Fibroblast of peridontal ligament (primary cell): ENCODE results near the gene ZBTB17.

ENCODE experiments used
- DNase-seq: peaks from one replicate; pipeline ENCODE4 v3.0.0-alpha.2; 2010; ENCODE audit errors: extremely low read depth

ZBTB17 gene

DNA sequence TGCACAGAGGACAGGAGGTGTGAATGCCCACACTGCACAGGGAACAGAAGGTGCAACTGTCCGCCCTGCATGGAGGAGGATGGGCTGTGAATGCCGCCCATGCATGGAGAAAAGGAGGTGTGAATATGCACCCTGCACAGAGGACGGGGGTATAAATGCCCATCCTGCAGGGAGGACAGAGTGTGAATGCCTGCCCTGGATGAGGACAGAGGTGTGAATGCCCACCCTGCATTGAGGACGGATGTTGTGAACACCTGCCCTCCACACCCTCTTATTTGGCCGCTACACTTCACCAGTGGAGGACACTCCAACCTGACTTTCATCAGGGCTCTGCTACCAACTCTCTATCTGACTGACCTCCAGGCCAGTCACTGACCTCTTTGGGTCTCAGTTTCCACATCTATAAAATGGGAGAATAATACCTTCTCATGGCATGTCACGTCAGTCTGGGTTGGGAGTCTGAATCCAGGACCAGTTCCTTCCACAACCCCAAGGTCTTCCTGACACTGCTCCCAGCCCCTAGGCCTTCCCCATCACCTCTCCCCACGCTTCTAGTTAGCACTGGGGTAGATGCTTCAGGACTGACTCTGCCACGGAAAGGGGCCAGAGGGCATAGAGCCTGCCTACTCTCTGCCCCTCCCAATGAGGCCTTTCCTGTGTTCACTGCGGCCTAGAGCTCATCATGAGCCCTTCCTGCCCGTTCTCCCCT, 28.4 kb downstream of the ZBTB17 start:
- no peak for DNase-seq

DNA sequence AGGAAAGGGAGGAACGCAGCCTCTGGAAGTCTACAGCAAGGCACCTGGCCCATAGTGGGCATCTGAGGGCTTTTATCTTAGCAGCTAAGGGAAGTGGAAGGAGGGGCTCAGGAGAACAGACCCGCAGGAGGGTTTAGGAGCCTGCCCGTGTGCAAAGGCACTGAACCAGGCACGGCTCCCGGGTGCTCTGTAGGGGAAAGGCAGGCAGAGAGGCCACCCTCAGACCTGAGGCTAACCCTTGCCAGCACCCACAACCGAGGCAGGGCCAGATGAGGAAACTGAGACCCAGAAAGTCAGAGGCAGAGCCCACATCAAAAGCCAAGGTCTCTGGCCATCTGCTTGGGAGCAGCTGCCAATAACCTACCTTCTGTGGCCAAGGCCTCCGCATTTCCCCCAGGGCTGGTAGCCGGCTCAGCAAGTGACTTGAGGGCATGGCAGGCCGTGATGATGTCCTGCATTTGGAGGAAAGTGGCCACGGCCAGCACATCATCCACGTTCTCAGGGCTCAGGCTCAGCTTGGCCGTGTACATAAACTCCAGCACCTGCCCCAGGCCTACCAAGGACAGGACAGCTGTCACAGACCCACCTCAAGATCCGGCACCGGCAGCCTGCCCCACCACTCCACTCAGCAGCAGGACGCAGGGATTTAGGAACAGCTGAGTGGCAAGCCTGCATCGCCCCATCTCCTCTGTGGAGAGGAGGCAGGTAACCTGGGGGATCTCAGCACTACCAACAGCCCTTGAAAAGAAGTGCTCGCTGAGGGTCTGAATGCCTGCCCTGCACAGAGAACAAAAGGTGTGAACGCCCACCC, 29.1 kb downstream of the ZBTB17 start:
- DNase-seq = no peak

DNA sequence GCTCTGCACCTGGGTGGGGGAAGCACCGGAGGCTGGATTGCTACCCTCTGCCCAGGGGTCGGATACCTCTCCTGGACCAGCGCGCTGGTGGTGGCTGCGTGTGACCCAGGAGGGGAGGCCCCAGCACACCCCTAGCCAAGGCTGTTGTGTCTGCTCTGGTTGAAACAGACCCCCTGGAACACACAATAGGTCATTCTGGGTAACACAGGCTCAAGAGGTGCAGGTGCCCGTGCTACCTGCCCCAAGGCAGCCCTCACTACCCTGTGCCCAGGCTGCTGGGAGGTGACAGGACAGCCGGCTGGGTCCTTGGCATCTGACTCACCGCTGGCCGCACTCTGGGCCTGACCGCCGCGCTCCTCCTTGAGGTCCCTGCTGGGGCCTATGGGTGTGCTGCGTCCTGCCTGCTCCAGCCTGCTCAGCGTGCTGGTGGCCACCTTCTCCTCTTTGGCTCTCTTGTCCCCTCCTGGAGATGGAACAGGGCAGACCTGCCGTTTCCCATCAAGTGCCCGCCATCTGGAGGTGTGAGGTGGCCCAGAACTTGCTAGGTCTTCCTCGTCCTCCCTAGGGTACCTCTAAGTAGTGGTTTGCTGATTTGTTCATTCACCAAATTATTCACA, 30.0 kb downstream of the ZBTB17 start:
- no peak for DNase-seq

DNA sequence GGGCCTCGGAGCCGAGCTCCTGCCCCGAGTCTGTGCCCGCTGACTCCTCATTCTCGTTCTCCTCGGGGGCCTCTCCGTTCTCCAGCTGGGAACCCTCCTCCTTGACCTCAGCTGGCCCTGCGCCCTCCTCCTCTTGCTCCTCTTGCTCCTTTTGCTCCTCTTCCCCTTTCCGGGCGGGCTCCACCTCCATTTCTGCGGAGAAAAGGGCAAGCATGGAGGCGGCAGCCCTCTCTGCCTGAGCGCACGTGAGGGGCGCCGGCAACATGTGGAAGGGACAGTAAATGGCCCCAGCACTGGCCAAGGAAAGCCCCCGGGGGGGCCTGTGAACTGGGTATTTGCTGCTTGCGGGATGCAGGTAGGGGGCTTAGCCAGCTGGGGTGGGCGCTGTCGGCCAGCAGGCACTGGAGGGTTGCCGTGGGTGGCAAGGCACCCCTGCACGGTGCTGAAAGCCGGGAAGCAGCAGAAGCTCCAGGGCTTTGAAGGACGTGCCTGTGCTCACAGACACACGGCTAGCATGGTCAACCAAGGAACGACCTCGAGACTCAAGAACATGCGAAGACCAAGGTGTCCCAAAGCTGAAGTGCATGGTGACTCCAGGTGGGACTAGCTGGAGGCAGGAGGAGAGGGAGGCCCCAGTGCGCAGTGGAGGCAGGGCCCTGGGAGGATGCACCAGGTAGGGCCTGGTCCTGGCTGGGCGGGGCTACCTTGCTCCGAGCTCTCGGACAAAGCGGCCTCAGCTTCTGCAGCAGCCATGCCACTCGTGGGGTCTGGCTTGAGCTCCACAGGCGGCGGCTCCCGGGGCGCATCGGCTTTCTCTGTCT, 30.7 kb downstream of the ZBTB17 start:
- DNase-seq = no peak

DNA sequence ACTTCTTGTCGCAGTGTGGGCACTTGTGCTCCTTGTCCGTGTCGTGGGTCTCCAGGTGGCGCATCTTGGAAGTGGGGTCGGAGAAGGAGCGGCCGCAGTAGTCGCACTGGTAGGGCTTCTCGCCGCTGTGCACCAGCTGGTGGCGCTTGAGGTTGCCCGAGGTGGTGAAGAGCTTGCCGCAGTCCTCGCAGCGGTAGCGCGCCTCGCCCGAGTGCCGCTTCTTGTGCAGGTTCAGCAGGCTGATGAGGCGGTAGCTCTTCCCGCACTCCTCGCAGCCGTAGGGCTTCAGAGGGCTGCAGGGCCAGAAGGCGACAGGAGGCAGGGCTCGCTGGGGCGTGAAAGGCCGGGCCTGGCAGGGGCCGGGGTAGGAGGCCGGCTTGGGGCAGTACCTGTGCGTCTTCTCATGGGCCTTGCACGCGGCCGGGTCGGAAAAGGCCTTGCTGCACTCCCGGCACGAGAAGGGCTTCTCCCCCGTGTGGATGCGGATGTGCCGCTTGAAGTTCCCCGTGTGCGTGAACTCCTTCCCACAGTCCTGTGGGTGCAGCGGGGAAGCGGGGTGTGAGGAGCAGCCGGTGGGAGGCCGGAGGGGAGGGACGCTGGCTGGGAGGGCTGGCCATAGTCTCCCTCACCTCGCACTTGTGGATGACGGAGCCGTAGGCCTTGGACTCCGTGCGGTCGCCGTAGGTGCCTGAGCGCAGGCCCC, 31.4 kb downstream of the ZBTB17 start:
- DNase-seq = no peak

DNA sequence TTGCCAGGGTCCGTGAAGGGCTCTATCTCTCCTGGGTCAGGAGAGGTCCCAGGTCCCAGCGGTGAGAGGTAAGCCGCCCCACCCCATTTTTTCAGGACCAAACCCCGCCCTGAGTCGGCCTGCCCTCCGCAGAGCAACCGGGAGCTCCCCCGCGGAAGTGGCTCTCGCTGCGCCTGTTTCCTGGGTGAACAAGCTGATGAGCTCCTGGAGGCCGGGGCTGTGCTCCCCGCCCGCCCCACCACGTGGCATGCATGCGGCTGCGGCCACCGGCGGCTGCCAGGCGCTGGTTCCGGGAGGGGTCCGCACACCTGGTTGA, 32.0 kb downstream of the ZBTB17 start:
- no peak for DNase-seq

DNA sequence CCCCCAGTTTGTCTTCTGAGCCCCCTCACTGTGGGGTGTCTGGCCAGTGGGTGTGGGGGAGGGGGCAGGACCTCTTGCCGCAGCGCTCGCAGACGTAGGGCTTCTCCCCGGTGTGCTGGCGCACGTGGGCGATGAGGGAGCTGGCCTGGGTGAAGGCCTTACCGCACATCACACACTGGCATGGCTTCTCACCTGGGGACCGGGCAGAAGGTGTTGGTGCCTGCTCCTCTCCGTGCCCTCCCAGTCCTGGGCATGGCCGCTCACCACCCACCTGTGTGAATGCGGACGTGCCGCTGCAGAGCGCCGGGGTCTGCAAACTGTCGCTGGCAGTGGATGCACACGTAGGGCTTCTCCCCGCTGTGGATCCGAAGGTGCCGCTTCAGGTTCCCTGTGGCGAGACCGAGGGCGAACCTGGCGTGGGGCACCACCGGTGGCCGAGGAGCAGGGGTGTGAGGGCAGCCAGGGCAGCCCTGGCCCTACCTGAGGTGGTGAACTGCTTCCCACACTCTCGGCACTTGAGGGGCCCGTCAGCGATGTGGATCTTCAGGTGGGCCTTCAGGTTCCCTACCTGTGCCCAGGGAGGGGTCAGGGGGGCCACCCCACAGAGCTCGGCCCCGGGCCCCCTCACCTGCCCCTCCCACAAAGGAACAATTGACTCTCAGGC, 32.4 kb downstream of the ZBTB17 start:
- DNase-seq = no peak

DNA sequence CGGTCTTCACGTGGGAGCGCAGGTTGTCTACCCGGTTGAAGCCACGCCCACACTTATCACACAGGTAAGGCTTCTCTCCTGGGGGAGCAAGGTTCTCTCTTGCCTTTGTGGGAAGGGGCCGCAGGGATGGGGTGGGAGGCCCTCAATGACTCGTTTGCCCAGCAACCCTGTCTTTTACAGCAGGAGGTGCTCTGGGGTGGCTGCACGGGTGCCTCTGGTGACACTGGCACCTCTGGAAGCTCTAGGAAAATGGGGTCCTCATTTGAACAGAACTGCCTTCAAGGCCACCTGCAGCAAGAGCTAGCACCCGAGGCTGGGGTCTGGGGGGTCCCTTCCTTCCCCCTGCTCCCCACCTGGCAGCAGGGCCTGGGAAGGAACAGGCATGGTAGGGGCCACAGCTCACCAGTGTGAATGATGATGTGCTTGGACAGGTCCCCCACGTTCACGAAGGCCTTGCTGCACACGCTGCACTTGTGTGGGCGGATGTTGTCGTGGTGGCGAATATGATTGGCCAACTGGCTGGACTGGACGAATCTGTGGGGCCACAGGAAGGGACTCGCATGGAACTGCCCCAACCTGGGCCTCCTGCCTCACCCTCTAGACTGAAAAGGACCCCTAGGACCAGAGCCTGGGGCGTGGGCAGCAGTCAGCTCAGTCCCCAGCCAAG, 33.1 kb downstream of the ZBTB17 start:
- no peak for DNase-seq

DNA sequence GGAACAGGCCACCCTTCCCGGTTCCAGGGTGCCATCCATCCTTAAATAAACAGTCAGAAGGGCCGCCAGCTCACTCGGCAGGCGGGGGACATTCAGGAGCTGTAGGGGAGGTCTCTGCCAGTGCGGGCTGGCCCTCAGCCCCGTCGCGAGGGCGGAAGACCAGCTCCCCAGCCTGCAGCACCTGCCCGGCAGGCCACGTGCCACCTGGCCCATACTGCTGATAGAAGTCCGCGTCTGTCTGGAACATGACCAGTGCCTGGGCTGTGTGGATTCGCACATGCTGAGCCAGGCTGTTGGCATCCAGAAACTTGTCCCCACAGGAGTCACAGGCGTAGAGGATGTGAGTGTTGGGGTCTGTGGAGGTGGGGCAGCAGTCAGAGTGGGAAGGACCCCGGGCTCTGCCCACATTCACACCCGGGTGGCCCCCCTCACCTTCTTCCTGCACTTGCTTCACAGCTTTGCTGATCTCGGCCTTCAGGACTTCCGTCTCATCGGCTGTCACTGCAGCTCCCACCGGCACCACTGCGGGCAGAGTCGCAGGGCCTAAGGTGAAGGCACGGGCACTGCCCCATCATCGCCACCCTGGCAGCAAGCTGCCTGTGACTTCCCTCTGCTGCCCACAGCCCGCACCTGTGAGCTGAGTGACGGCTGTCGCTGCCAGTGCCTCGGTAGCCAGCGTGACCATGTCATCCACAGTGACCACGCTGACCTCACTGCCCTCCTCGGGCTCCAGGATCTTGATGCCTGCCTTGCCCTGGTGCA, 33.8 kb downstream of the ZBTB17 start:
- no peak for DNase-seq

DNA sequence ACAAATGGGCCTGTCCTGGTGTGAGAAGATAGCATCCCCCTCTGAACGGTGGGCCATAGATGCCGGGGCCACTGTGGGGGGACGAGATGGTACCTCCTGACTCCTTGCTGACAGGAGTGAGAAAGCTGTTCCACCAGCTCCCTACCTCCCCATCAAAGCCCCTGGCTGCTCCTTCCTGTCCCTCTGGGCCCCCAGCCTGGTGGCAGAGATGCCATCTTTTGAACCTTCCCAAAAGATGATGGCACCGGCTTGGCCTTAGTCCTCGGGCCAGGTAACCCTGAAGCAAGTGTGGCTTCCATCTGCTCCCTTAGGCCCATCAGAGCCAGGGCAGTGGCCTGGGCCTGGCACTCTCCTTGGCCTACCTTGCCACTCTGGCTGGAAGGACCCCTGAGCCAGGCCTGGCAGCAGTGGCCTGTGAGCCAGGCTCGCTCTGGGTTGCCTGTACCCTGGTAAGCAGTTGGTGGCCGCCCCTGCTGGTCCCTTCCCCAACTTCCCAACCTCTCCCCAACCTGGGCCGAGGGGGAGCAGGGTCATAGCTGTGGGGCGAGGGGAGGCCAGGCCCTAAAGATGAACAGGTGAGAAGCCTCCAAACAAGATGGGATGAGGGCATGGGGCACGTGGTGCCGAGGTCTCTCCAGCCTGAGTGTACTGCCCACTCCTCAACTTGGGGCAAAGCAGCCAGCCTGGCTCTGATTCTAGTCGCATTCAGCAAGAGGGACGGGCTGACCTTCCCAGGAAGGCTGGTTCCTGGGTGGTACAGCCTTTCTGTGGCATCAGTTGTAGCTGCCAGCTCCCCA, 34.7 kb downstream of the ZBTB17 start:
- no peak for DNase-seq

DNA sequence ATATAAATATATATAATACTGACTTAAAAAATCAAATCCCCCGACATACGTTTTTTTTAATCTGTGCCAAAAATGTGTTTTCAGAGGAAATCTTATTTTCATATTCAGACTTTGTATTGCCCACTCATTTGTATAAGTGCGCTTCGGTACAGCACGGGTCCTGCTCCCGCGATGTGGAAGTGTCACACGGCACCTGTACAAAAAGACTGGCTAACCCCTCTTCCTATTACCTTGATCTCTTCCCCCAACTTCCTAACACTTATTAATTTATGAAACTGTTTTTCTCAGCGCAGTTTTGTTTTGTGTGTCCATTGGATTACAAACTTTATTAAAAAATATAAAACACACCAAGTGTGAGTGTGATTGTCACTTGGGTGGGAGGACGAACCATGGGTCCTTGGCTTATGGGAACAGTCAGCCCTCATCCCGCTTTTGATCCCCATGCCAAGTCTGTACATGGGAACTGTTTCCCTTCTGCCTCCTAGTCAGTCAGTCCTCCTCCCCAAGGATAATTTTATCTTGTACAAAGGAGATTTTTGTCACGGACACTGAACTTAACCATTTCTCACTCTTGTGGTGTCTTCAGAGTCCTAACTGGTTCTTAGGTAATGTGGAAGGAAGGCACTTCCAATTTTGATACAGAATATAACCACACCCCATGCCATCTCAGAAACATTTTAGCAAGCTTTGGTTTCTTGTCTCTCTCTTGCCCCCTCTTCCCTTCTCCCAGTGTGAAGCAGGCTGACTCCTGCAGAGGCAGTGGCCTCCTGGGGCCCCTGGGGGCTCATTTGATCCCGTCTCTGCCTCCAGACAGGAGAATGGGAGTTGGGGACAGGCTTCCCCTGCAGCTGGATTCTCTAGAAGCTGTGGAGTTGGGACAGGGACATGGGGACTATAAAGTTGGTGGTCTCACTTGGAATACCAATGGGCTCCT, 35.5 kb downstream of the ZBTB17 start:
- no peak for DNase-seq

DNA sequence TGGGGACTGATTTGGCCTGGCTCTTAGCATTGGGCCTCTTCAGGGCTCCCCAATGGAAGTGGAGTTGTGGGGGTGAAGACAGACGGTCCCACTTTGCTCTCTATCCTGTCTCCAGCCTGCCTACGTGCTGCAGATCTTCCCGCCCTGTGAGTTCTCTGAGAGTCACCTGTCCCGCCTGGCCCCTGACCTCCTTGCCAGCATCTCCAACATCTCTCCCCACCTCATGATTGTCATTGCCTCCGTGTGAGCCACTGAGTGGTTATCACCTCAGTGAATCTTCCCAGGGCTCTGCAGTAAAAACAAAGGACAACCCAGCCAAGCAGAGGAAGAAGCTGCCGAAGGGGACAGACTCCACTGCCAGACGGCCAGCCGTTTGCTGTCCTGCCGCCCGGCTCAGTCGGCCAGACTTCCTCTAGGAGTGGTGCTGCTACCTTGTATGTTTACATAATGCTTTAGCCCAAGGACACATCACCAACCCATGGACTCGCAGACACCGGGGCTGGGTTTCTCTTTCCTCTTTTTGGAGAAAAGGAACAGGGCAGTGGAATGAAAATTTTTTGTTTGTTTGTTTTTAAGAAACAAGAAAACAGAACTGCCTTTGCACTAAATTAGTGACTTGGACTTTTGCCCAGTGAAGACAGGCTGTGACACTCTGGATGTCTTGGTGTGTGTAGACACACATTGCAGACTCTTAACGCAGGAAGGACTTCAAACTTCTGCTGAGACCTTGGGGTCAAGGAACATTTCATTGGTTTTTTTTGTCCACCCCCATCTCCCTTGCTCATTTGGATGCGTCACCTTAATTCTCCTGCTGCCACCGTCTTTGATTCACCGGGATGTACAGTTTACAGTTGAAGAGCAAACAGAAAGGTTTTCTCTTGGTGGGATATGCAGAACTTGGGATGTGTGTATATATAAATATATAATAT, 36.5 kb downstream of the ZBTB17 start:
- peak; percentile 23 for DNase-seq

DNA sequence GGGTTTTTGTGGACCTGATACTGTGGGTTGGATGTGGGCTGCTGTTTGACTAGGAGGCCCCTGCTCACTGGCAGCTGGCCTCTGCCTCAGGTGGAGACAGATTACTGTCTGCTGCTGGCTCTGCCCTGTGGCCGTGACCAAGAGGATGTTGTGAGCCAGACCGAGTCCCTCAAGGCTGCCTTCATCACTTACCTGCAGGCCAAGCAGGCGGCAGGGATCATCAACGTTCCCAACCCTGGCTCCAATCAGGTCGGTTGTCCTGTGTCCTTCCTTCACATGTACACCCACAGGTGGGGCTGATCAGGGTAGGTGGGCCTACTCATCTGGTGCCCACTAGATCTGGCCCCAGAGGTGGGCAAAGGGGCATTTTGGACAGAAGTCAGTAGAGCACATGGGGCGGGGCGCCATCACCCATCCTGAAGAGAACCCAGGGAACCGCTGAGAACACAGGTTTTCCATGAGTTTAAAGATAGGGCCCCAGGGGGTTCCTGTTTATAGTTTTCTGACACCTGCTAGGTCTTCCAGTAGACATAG, 37.2 kb downstream of the ZBTB17 start:
- no peak for DNase-seq

DNA sequence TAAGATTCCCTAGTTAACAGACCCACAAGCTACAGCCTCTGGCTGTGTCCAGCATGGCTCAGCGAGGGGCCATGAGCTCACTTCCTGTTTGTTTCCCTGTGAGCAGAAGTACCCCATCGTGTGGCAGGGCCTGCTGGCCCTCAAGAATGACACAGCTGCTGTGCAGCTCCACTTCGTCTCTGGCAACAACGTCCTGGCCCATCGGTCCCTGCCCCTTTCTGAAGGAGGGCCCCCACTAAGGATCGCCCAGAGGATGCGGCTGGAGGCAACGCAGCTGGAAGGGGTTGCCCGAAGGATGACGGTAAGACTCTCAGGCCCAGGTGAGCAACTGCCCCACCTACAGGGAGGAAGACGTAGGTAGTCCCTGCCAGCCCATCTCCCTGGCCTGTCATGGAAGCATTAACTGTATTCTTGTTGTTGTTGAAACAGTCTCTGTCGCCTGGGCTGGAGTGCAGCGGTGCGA, 38.2 kb downstream of the ZBTB17 start:
- DNase-seq = no peak

DNA sequence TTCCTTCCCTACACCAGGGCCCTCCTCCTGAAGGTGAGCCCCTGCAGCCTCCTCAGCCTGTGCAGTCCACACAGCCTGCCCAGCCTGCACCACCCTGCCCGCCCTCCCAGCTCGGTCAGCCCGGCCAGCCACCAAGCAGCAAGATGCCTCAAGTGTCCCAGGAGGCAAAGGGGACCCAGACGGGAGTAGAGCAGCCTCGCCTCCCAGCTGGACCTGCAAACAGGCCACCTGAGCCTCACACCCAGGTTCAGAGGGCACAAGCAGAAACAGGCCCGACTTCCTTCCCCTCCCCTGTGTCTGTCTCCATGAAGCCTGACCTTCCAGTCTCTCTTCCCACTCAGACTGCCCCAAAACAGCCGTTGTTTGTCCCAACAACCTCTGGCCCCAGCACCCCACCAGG, 38.8 kb downstream of the ZBTB17 start:
- DNase-seq = no peak

DNA sequence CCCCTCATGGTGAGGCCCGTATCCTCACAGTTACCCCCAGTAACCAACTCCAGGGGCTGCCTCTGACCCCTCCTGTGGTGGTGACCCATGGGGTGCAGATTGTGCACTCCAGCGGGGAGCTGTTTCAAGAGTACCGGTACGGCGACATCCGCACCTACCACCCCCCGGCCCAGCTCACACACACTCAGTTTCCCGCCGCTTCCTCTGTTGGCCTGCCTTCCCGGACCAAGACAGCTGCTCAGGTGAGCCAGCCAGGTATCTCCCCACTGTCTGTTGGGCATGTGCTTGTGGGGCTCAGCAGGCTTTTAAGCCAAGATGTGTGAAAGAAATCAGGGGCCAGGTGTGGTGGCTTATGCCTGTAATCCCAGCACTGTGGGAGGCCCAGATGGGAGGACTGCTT, 39.9 kb downstream of the ZBTB17 start:
- no peak for DNase-seq
